ENCODE data around the gene TRIM72. TPM values are rescaled to one million over a fixed set of nuclear protein-coding genes. Genes with fewer than 3 reads are reported as not detected.

Gene TRIM72
- polyA plus RNA-seq, 1 donor (not counting 4 experiments of a cell fraction or from before 2014, with no cell fraction given) = not detected

GRCh38 chr16:31214708-31215286 lies 878 bp downstream of the TRIM72 start:
- no peaks in the 10 kb centered on the region for H3K9me1 ChIP-seq (ENCODE audit: control insufficient read depth, extremely low read depth, insufficient read depth, low read length)
- H3K79me2 ChIP-seq (ENCODE audit: control insufficient read depth, insufficient read depth, low read length) = no peaks in the 10 kb centered on the region
- H3K9ac ChIP-seq (ENCODE audit: control insufficient read depth, extremely low read depth, insufficient read depth, low read length) = no peak overlapping the region
- no peaks in the 10 kb centered on the region for H4K20me1 ChIP-seq (ENCODE audit: control insufficient read depth, extremely low read depth, insufficient read depth, low read length)
- no peak overlapping the region for H2AFZ ChIP-seq (ENCODE audit: control insufficient read depth, low read length)
- H3K27me3 ChIP-seq (ENCODE audit: control insufficient read depth, extremely low read depth, insufficient read depth, low read length) = peaks cover 48% of the 10 kb centered on the region
- no peak for TF ChIP-seq EZH2 (IDR thresholded peaks at IDR 0.05; ENCODE audit: low read length)
- TF ChIP-seq, protein P1, sequence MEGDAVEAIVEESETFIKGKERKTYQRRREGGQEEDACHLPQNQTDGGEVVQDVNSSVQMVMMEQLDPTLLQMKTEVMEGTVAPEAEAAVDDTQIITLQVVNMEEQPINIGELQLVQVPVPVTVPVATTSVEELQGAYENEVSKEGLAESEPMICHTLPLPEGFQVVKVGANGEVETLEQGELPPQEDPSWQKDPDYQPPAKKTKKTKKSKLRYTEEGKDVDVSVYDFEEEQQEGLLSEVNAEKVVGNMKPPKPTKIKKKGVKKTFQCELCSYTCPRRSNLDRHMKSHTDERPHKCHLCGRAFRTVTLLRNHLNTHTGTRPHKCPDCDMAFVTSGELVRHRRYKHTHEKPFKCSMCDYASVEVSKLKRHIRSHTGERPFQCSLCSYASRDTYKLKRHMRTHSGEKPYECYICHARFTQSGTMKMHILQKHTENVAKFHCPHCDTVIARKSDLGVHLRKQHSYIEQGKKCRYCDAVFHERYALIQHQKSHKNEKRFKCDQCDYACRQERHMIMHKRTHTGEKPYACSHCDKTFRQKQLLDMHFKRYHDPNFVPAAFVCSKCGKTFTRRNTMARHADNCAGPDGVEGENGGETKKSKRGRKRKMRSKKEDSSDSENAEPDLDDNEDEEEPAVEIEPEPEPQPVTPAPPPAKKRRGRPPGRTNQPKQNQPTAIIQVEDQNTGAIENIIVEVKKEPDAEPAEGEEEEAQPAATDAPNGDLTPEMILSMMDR (optimal IDR thresholded peaks at IDR 0.05 in 1 of 3, IDR thresholded peaks at IDR 0.05 in 1 of 3, conservative IDR thresholded peaks at IDR 0.05 in 1 of 3; ENCODE audit: extremely low read depth in 1 of 3, insufficient read depth in 2 of 3, low read length in 3 of 3) = no peak
- H3K9me3 ChIP-seq (ENCODE audit: control insufficient read depth, low read depth, low read length) = no peaks in the 10 kb centered on the region
- dilution Hi-C loops (cut with MboI; ENCODE audit: extremely low pct_ligation_motif_present, low sequenced_read_pairs) = no loop called here
- DNase-seq (ENCODE audit: low read depth, low spot score) = no peak
- H3K4me2 ChIP-seq (ENCODE audit: control insufficient read depth, extremely low read depth, insufficient read depth, low read depth, low read length) = peak overlapping the region; percentile 74
- no peaks in the 10 kb centered on the region for H3K36me3 ChIP-seq (ENCODE audit: control insufficient read depth in 2 of 2, extremely low read depth in 1 of 2, insufficient read depth in 2 of 2, low read length in 2 of 2)
- peaks cover 9% of the 10 kb centered on the region for H3K4me1 ChIP-seq (ENCODE audit: control insufficient read depth, extremely low read depth, insufficient read depth, low read length)
- no peak for FAIRE-seq
- no peak overlapping the region for H3K27ac ChIP-seq (ENCODE audit: control insufficient read depth, insufficient read depth, low read length)
- peak overlapping the region; percentile 27 to 38 (median 37) for H3K4me3 ChIP-seq (ENCODE audit: control insufficient read depth in 2 of 3, extremely low read depth in 1 of 3, insufficient read depth in 2 of 3, low read depth in 1 of 3, low read length in 3 of 3)

GRCh38 chr16:31215287-31216162 lies 1.6 kb downstream of the TRIM72 start:
- Histone ChIP-seq H3K4me1 (ENCODE audit: control insufficient read depth, extremely low read depth, insufficient read depth, low read length) (peaks cover 9% of the 10 kb centered on the region), H3K9me1 (ENCODE audit: control insufficient read depth, extremely low read depth, insufficient read depth, low read length) (no peaks in the 10 kb centered on the region), H2AFZ (ENCODE audit: control insufficient read depth, low read length) (no peak overlapping the region), H3K27ac (ENCODE audit: control insufficient read depth, insufficient read depth, low read length) (no peak overlapping the region), H3K79me2 (ENCODE audit: control insufficient read depth, insufficient read depth, low read length) (no peaks in the 10 kb centered on the region), H3K9me3 (ENCODE audit: control insufficient read depth, low read depth, low read length) (no peaks in the 10 kb centered on the region), H3K9ac (ENCODE audit: control insufficient read depth, extremely low read depth, insufficient read depth, low read length) (no peak overlapping the region), H3K36me3 (ENCODE audit: control insufficient read depth in 2 of 2, extremely low read depth in 1 of 2, insufficient read depth in 2 of 2, low read length in 2 of 2) (no peaks in the 10 kb centered on the region), H3K4me2 (ENCODE audit: control insufficient read depth, extremely low read depth, insufficient read depth, low read depth, low read length) (peak overlapping the region; percentile 74), H3K27me3 (ENCODE audit: control insufficient read depth, extremely low read depth, insufficient read depth, low read length) (peaks cover 48% of the 10 kb centered on the region), H4K20me1 (ENCODE audit: control insufficient read depth, extremely low read depth, insufficient read depth, low read length) (no peaks in the 10 kb centered on the region), H3K4me3 (ENCODE audit: control insufficient read depth in 2 of 3, extremely low read depth in 1 of 3, insufficient read depth in 2 of 3, low read depth in 1 of 3, low read length in 3 of 3) (peak overlapping the region; percentile 27 to 38 (median 37))
- TF ChIP-seq, protein P1 (optimal IDR thresholded peaks at IDR 0.05 in 1 of 3, IDR thresholded peaks at IDR 0.05 in 1 of 3, conservative IDR thresholded peaks at IDR 0.05 in 1 of 3; ENCODE audit: extremely low read depth in 1 of 3, insufficient read depth in 2 of 3, low read length in 3 of 3) = no peak
- TF ChIP-seq EZH2 (IDR thresholded peaks at IDR 0.05; ENCODE audit: low read length) = peak; percentile 77
- no peak for DNase-seq (ENCODE audit: low read depth, low spot score)
- dilution Hi-C loops (cut with MboI; ENCODE audit: extremely low pct_ligation_motif_present, low sequenced_read_pairs) = no loop called here
- no peak for FAIRE-seq
